Glomerular visceral epithelial cell (primary cell): ENCODE data around the gene ANKRD52.
A peak's percentile ranks its signal among the peaks of the same experiment; 100 is the strongest.
"Not testable (repeated sequence)": the region's sequence is repeated elsewhere in the genome, so short reads cannot be mapped to it uniquely, and the experiment has no call there.

Experiments
- DNase-seq: peaks from one replicate; pipeline ENCODE4 v3.0.0-alpha.2; 2016; ENCODE audit errors: extremely low spot score

The ANKRD52 gene

GRCh38 chr12:56258068-56258819, at the start of gene ANKRD52:
TSS of gene ANKRD52 (minus strand) at chr12:56258384. CDS start at chr12:56258269, 115 bp downstream.
- DNase-seq, result peak; percentile 72

DNA sequence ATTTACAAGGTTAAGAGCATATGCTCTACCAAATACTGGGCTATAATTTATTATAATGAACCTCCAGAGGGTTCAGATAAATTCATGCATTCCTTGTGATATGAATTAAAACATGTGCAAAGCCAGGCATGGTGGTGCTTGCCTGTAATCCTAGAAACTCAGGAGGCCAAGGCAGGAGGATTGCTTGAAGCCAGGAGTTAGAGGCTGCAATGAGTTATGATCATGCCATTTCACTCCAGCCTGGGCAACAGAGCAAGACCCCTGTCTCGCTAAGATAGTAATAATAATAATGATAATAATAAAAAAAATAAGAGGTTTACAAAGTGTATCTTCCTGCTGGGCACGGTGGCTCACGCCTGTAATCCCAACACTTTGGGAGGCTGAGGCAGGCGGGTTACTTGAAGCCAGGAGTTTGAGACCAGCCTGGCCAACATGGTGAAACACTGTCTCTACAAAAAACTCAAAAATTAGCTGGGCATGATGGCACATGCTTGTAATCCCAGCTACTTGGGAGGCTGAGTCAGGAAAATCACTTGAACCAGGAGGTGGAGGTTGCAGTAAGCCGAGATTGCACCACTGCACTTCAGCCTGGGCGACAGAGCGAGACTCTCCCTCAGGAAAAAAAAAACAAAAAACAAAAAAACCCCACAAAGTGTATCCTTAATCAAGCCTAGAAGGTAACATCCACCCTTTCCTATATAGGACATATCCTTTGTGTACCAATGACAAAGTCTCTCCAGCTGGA, 49.2 kb upstream of the ANKRD52 start:
- DNase-seq, result no peak

DNA sequence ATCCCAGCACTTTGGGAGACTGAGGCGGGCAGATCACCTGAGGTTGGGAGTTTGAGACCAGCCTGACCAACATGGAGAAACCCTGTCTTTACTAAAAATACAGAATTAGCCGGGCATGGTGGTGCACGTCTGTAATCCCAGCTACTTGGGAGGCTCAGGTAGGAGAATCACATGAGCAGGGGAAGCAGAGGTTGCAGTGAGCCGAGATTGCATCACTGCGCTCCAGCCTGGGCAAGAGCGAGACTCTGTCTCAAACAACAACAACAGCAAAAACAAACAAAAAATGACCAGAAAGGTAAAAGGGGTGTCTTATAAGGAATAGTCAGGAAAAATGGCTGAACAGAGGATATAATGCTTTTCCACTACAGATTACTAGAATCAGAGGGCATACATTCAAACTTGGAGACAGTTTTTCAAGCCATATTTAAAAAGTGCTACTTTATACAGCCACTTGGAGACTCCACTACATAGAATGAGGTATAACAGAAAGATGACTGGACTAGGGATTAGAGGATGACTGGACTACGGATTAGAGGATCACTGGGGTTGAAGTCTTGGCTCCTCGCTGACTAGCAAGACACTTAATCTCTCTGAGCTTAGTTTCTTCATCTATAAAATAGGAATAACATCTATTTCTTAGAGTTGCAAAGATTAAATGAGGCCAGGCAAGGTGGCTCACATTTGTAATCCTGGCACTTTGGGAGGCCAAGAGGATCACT, 46.8 kb upstream of the ANKRD52 start:
- no peak for DNase-seq

DNA sequence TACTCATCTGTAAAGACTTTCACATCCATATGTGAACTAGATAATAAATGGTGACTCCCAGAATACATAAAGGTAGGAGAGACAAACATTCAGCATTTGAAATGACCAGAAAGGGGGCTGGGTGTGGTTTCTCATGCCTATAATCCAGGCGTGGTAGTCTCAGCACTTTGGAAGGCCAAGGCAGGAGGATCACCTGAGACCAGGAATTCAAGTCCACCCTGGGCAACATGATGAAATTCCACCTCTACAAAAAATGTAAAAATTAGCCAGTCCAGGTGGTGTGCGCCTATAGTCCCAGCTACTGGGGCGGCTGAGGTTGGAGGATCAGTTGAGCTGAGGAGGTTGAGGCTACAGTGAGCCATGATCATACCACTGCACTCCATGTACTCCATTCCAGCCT, 46.1 kb upstream of the ANKRD52 start:
- no peak for DNase-seq

GRCh38 chr12:56300644-56301464, 42.7 kb upstream of the ANKRD52 start:
- DNase-seq, result no peak

DNA sequence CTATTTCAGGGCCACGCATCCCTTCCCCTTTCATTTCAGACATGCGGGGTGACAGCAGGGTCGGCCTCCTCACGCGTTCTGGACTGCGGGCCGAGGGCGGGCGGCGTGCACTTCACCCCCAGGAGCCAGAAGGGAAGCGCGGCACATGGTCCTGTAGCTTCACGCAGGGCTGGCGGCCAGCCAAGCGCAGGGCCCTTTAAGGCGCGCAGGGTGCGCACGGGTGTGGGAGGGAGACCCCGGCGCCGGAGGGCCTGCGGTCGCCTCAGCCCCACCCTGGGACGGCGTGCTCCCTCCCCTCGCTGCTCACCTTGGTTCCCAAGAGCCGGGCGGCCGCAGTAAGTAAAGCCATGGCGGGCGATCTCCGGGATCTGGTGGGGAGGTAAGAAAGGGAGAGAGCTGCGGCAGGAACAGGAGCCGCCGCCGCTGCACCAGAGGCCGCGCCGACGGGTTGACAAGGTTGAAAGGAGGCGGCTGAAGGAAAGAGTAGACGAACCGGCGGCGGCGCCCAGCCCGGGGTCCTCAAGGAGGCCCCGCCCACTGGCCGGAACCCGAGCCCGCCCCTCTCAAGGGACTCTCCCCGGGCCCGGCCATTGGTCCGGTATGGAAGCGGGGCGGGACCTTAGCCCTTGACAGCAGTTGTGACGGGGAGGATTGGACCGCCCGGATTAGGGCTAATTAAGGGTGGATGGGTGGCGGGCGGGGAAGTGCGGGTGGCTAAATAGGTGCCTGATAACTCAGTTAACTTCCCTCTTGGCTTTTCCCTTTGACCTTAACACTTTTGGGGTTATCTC, 41.9 kb upstream of the ANKRD52 start, which contains the start of gene CS:
Gene CS (minus strand): TSS at position 478 of the 791 bp plus-strand sequence. CDS start 129 bp downstream, at position 349.
- DNase-seq, result peak; percentile 97

- DNase-seq, result peak; percentile 40
These were observed 41.2 kb upstream of the ANKRD52 start for GRCh38 chr12:56299308-56299852.

GRCh38 chr12:56298828-56299227, 40.6 kb upstream of the ANKRD52 start:
- no peak for DNase-seq

- DNase-seq, result no peak
These were observed 39.2 kb upstream of the ANKRD52 start for GRCh38 chr12:56297400-56297799.

- DNase-seq, result no peak
These were observed 38.1 kb upstream of the ANKRD52 start for GRCh38 chr12:56296295-56296694.

GRCh38 chr12:56293795-56294194, 35.6 kb upstream of the ANKRD52 start:
- no peak for DNase-seq

DNA sequence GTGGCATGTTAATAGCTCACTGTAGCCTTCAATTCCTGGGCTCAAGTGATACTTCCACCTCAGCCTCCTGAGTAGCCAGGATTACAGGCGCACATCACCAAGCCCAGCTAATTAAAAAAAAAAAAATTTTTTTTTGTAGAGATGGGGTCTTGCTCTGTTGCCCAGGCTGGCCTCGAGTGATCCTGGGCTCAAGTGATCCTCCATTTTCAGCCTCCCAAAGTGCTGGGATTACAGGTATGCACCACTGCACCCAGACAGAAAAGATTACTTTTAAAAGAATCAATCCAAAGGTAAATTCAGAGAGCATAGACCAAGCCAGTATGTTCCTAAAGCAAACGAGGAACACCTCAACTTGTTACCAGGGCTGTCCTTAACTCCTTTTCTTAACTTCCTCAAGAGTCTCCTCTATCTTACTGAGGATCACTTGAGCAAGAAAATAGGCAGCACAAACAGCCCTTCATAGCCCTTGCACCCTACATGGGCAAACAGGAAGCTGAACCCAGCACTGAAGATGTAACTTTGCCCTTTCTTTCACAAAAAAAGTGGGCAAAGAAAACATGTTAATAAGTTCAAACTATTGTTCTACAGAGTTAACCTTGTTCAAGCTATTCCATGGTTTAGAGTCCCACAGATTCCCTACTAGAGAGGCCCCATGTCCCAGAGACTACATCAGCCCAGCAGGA, 30.7 kb upstream of the ANKRD52 start:
- no peak for DNase-seq

GRCh38 chr12:56286044-56286830, 28.1 kb upstream of the ANKRD52 start:
- DNase-seq, result no peak

DNA sequence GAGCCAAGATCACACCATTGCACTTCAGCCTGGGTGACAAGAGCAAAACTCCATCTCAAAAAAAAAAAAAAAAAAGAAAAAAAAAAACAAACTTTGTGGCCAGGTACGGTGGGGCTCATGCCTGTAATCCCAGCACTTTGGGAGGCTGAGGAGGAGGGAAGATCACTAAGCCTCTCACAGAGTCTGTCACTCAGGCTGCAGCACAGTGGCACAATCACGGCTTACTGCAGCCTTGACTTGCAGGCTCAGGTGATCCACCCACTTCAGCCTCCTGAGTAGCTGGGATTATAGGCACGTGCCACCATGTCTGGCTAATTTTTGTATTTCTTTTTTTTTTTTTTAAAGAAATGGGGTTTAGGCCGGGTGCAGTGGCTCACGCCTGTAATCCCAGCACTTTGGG, 26.1 kb upstream of the ANKRD52 start:
- DNase-seq, result not testable (repeated sequence)

- no peak for DNase-seq
These were observed 24.4 kb upstream of the ANKRD52 start for GRCh38 chr12:56282579-56282978.

GRCh38 chr12:56282030-56282429, 23.8 kb upstream of the ANKRD52 start:
- DNase-seq, result no peak

DNA sequence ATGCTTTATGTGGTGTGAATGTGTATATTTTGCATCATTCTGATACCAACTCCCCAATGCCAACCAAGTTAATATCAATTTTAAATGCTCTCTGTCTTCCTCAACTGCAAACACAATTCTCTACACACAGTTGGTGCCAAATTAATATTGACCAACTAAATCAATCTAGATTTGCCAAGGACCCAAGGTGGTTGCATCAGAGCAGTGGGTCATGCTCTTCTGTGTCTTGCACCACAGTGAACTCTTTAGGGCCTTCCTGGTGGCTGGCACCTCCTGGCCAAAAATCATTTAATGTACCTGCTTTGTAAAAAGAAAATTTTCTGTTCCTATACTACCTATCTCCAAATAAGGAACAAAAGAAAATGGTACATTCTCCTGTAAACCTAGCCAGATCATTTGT, 22.7 kb upstream of the ANKRD52 start:
- no peak for DNase-seq

- no peak for DNase-seq
These were observed 20.7 kb upstream of the ANKRD52 start for GRCh38 chr12:56278905-56279304.

GRCh38 chr12:56274299-56274698, 16.1 kb upstream of the ANKRD52 start:
- no peak for DNase-seq
